DMS 273 (cell line): Measurements from ENCODE around the gene FBXL20.
"Not testable (repeated sequence)": the region's sequence is repeated elsewhere in the genome, so short reads cannot be mapped to it uniquely, and the experiment has no call there.

Source experiments
- DNase-seq: peaks from one replicate; lab custom pipeline; 2025; ENCODE audit not compliant: unreplicated experiment; lab: John Stamatoyannopoulos, UW

The FBXL20 gene

DNA sequence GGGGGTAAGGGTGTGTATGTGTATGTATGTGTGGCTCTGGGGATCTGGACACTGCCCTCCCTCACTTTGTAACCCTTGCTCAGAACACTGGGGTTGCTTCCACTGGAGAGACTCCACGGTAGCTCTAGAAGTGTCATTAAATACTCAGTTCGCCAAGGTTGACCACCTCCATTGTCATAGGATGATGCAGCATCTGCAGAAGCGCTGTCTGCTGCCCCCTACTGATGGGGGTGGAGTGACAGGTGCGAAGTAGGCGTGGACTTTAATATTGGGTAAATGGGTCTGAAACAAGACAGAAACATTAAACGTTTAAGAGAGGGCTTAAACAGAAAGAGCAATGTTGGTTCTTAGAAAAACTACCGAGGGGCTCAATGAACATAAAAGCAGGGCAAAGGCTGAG lies 140.1 kb downstream of the FBXL20 start:
- peak; percentile 31 for DNase-seq

DNA sequence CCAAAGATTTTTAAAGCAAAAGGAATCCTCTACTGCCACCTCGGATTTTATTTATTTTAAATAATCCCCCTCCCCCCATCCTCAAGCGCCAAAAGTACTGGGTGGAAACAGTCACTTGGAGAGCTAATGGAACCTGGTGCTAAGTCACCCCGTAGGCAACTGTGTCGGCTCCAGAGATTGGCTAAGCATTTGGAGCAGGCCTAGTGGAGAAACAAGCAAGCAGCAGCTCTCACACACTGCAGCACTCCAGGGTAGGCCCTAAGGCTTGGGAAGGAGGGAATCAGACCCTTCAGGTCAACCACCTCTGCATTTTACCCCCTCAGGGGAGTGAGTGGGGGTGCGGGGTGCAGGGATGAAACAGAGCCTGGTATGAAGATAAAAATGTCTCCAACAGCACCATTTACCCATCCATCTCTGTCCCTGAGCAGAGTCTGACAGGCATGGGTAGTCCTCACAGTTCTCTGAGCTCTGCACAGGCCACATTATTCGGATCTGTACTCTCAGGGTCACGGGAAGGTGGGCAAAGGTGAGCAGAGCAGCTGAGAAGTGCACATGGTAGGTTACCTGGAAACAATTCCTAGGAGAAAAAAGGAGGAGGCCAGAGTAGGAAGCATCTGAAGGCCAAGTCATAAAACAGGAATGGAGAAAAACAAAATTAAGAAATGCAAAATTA lies 148.5 kb downstream of the FBXL20 start:
- DNase-seq, result no peak

DNA sequence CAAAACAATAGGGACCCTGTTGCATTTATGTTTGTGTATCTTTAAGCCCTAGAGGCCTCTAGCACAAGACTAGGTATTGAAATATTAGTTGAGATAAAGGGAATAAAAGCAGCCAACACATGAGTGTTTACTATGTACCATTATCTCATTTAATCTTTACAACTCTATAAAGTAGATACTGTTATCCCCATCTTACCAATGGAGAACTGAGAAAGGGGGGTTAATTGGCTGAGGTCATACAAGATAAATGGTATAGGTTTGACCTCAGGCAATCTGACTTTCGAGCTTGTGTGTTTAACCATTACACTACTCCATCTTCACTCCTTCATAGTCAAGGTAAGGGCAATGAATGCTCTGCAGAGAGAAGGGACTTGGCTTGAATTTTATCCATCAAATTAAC lies 149.4 kb downstream of the FBXL20 start:
- no peak for DNase-seq

DNA sequence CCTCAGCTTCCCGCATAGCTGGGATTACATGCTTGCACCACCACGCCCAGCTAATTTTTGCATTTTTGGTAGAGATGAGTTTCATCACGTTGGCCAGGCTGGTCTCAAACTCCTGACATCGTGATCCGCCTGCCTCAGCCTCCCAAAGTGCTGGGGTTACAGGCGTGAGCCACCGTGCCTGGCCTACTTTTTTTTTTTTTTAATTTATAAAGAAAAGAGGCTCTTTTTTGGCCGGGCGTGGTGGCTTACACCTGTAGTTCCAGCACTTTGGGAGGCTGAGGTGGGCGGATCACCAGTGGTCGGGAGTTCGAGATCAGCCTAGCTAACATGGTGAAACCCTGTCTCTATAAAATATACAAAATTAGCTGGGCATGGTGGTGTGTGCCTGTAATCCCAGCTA lies 151.3 kb downstream of the FBXL20 start:
- DNase-seq, result not testable (repeated sequence)

DNA sequence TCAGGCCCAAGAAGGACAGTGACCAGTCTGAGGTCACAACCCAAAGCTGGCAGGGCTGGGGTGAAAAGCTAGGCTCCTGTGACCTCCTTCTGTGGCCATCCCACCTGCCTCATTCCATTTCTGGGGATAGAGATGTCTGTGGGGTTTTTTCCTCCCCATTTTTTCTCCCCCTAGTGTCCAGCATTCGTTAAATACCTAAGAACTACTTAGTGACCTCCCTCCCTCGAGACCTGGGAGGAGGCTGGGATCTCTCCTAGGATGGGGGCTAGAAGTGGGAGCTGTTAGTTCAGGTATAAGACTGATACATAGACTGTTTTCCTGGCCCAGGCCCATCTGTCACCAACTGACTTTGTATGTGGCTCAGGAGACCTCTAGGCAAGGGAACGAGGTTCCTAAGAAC lies 155.2 kb downstream of the FBXL20 start:
- peak; percentile 32 for DNase-seq

DNA sequence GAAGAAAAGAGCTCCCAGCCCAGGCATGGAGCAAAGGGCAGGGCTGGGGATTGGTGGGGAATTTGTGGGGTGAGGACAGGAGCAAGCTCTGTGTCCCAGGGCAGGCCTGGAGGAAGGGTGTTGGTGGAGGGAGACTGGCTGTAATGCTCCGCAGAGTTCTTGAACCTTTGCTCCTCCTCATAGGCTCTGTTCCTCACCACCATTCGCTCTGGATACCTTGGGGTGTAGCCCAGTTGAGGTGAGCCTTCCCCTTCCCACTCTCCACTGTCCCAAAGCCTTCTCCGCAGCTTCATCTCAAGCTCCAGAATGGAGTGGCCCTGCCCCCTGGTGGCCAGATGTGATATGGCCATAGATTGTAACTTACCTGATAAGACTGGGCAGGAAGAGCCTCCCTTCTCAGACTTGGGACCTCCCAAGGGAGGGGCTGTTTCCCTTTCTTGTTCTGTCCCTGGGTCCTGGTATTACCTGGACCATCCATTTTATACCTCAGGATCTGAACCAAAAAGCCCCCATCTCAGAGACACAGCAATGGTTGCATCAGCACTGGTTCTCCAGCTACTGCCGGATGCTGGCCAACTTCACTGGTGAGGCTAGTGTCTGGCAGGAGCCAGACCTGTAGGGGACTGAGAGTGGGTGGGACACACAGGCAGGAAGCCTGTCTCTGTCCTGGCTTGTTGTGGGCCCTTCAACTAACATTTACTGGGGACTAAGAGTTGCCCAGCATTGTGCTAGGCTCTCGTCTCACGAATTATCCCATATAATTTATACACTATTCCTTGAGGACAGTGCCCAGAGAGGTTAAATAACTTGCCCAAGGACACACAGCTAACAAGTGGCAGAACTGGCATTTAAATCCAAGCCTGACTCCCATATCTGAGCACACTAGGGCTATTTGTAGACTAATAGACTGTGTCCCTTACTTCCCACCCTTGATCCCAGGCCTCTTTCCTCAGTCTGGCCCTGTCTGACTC lies 156.5 kb downstream of the FBXL20 start:
- DNase-seq, result peak; percentile 95

DNA sequence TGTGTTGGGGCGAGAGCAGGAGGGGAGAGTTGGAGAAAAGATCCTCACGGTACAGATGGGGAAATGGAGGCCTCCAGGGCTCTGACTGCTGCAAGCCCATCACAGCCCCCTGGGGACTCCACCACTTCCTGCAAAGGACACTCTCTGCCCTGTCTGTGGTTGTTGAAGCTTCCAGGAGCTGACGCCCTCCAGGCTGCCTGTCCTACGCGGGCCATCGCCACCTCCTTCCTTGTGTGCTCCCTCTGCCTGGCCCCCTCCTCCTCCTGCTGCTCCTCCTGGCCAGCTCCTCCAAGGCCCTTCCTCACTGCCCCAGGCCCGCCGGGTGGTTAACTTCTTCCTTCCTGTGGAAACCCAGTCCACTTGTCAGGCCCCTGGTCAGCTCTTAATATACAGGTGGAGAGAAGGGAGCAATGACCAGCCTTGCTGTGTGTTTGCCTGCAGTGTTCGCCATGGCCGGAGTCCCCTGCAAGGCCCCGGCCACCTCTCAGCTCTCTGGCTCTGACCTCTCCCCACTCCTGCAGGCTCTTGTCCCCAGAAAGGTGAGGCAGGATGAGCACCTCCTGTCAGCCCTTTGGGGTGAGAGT lies 157.3 kb downstream of the FBXL20 start:
- DNase-seq, result no peak

DNA sequence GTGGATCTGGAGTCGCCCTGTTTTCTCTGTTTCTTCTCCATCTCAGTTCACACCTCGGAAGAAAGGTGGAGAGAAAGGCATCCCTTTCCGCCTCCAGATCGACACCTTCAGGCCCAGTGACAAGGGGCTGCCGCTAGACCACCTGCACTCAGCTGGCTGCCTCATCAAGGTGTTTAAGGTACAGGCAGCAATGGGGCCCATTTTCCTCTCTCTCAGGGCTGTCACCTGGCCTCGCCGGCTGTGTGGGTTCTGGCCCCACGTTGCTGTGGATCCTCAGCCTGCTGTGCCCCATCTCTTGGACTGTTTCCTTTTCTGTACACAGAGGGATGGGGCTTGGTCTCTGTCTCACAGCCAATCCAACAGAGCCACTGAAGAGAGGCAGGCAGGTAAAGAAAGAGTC lies 158.3 kb downstream of the FBXL20 start:
- DNase-seq, result no peak

DNA sequence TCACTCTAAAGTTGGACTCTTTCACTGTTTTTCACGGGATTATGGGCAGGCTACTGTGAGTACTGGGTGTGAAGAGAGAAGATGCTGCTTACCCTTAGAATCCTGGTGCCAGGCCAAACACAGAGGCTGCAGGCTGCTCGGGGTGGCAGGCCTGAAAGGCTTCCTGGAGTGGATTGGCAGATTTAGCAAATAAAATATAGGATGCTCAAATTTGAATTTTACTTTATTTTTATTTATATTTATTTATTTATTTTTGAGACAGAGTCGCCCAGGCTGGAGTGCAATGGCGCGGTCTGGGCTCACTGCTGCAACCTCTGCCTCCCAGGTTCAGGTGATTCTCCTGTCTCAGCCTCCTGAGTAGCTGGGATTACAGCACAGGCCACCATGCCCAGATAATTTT lies 160.8 kb downstream of the FBXL20 start:
- no peak for DNase-seq

DNA sequence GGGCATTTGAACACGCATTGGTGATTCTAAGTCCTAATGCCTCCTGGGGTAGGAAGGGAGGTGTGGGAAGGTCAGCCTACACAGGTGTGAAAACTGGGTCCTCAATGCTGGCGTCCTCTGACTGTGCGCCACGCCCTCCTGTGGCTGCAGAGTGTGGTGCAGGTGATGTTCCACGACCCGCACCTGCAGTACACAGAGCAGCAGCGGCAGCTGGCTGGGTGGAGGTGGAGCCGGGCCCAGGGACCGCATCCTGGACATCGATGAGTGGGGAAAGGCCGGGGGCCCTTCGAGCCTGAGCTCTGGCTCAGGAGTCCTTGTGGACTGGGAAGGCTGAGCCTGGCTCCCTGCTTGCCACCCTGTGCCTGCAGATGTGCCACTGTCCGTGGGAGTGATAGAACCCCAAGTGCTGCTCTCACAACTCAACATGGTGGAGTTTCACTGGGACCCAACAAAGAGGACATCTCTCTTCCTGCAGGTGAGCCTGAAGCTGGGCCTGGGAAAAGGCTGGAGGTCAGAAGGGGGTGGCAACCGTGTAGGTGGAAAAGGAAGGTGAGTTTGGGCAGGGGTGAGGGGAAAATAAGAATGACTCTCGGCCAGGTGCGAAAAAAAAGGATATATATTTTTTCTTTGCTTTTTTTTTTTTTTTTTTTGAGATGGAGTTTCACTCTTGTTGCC lies 161.6 kb downstream of the FBXL20 start:
- DNase-seq, result peak; percentile 75

DNA sequence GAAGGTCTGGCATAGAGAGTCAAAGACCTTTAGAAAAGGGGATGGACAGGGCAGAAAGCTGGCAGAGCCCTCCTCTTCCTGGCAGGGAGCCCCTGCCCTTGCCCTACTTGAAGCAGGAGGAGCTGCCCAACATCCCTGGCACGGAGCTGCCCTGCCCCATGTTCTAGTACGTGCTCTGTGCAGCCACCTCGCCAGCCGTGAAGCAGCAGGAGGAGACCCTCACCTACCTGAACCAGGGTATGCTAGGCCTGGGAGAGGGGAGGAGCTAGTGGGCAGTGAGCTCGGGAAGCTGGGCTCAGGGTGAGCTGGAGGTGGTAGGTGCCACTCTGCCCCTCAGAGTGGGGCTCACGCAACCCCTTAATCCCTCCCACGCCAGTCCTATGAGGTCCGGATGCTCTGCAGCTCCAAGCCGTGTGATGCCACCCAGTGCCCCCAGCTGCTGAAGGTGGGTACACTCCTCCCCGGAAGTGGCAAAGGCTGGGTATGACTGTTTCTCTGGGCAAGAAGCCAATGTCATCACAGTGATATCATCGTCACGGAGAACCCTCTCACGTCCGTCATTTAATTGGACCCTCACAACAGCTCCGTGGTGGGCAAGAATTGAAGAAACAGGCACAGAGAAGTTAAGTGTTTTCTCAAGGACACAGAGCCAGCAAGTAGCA lies 163.0 kb downstream of the FBXL20 start:
- DNase-seq, result peak; percentile 56

DNA sequence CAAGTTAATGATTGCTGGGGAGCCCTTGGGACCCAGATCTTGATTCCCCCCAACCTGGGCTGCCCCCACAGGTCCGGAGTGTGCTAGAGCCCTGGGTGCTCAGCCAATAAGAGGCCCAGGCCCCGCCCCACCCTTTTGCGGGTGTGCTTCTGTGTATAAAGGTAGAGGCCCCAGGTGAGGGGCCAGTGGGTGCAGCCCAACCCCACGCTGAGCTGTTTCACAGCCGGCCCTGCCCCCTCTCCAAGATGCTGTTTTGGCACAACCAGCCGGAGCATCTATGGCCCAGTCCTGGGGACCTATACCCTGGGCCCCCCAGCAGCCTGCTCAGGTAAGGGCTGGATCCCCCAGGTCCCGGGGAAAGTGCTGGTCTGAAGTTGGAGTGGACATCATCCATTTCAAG lies 163.8 kb downstream of the FBXL20 start:
- DNase-seq, result no peak

DNA sequence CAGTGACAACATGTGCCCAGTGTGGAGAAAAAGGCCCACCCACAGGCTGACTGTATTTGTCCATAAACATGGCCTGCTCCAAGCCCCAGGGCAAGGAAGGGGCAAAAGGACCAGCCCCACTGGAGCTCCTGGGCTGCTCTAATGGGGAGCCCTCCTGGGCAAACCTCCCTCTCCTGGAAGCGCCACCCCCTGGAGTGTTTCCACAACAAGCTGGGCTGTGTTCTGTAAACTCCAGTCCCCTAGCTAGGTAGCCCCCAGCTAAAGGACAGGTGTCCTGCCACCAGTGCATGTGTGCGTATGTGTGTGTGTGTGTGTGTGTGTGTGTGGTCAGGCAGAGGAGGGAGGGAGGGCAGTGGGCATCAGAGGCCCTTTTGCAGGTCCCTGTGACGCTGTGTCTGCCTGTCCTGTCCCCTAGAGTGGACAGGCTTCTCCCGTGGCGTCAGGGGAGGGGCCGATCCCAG lies 164.4 kb downstream of the FBXL20 start:
- no peak for DNase-seq

DNA sequence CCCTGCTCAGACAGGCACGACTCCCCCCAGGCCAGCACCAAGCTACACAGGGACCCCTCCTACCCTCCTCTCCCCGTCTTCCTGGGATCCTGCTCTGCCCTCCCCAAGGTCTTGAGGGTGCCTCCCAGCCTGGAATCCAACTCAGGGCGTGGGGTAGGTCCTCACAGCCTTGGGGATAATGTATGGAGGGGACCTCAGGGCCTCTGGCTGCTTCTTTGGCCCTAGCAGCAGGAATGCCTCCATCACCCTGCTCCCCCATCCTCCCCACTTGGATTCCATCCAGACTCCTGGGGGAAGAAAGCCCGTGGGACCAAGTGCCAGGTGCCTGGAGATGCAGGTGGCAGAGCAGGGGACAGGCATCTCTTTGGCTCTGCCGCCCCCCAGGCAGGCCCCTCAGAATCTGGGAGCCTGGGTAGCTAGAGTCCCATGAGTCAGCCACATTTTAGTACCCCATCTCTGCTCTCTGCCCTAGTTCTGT lies 164.9 kb downstream of the FBXL20 start:
- peak; percentile 69 for DNase-seq

DNA sequence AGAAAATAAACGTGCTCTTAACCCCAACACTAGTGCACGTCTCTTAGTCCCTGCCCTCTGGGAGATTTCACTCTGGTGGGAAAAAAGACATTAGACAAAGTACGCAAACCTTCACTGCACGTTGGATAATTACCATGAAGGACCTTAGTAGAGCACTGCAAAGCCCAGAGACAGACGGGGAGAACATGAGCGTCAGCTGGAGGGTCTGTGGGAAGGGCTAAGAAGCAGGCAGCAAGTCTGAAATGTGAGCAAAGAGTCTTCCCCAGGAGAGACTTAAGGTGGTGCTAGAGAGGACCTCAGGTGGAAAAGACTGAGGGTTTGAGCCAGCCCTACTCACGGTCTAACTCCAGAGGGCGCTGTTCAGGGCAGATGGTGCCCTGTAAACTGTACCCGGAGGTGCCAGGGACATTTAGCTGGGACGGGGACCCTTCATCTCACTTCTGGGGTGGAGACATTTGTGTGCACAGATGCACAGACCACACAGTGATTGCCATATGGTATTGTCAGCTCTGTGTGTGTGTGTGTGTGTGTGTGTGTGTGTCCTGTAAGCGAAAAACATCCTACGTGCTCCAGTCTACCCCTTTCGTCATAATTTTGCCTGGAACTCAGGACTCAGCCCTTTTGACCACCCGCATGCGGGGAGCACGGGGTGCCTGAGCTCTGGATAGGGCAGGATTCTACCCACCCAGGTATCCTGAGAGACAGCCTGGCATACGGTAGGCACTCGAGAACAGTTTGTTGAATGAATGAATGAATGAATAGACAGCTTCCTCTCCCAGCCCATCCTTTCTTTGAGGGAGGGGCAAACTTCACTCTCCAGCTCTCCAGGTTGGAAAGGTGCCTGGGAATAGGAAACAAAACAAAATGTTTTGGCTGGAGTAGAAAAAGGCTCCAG lies 165.6 kb downstream of the FBXL20 start:
- DNase-seq, result peak; percentile 95

DNA sequence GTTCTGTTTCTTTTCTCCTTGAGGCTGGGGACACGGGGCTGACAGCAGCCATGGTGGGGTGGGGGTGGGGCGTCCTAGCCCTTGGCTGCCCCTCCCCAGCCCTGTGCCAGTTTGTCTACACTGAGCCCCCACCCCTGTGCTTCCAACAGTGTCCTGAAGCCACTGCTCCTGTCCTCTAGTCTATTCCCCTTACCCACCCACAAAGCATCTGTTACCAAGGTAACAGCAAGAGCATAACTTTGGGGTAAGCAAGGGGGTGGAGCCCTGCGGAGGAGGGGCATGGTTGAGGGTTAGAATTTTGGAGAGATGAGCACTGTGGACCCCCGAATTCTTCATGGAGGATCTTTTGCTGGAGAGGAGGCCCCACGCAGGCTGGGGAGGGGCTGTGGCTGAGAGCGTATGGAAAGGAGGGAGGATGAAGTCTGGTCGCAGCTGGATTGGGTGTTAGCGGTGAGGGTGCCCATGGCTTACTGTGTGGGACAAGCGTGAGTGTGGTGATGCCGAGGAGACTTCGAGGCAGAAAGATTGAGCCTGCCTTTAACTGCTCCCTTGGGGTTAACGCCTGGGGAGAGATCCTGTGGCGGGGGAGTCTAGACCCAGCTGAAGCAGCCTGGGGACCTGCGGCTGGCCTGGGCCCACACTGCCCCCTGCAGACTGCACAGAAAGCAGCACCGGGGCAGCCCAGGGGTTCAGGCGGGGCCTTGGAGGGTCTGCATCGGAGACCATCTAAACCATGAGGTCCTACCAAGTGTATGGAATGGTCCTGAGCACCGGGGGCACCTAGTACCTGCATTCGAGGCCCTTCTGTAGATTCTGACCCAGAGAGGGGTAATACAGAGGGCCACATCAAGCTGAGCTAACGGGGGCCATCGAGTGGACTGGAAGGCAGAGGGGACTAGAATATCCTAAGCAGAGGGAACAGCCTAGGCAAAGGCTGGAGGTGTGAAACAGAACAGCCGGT lies 169.6 kb downstream of the FBXL20 start:
- peak; percentile 73 for DNase-seq

DNA sequence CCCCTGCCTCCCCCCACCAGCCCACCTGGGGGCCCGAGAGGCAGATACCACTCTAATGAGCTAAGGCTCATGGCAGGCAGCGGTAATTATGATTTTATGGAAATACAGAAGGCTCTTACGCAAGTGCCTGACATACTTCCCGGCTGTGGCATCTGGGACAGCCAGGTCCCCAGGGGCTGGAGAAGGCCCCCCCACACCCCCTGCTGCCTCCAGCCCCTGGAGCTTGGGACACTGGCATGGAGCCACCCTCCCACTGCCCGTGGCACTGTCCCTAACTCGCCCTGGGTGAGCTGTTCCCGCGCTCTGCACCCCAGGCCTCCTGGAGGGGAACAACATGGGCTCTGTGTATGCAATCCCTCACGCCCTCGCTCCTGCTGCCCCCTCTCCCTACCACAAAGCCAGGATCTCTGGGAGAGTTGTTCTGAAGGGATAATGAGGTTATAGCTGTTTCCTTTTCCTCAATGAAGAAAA lies 170.3 kb downstream of the FBXL20 start:
- no peak for DNase-seq

DNA sequence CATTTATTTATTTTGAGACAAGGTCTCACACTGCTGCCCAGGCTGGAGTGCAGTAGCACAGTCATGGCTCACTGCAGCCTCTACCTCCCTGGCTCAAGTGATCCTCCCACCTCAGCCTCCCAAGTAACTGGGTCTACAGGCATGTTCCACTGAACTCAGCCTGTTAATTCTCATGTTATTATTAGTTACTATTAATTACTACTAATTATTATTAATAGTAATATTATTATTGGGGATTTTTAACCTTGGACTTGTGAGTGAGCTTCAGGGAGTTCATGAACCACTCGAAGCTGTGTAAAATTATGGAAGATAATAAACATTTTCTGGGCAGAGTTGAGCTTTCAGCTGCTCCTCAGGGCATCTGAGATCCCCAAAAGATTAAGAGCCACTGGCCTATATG lies 171.1 kb downstream of the FBXL20 start:
- no peak for DNase-seq
